GM10248 (cell line): ENCODE results near the gene C10orf95.
A peak's percentile ranks its signal among the peaks of the same experiment; 100 is the strongest.

Source experiments
- CTCF ChIA-PET: fragments of 300-600 bp; sonication (Branson Sonifier 250); formaldehyde crosslinking; extraction: SDS; loops from one replicate; lab custom pipeline; 2021; ENCODE audit warnings: antibody characterized with exemption; lab: Yijun Ruan, JAX
- POLR2A ChIA-PET: fragments of 350-650 bp; sonication (Branson Sonifier 250); formaldehyde crosslinking; extraction: SDS; loops from one replicate; lab custom pipeline; 2020; ENCODE audit warnings: antibody characterized with exemption; lab: Yijun Ruan, JAX
- DNase-seq: peaks from one replicate; pipeline ENCODE4 v3.0.0; 2012; ENCODE audit errors: extremely low spot score
- TF ChIP-seq, protein P1 (sequence below): IDR thresholded peaks from 2 replicates; pipeline ENCODE4 v1.5.1; 2012; ENCODE audit warnings: mild to moderate bottlenecking, low read depth; ENCODE audit errors: extremely low read depth, missing control alignments, control extremely low read depth

Gene C10orf95

DNA sequence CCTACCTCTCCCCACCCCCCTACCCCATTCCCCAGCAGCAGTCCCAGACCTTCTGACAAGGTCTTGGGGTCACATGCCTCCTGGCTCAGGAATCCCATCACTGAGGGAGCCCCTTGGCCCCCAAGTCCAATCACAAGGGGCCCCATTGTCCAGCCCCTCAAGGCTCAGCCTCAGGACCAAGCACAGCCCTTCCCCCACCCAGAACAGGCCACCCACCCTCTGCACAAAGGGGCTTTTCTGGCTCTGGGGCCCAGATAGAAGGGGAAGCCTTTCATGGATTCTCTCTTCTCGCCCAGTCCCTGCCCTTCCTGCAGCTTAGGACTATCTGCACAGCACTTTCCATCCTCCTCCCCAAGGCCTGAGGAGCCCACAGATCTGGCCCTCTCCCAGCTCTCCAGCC is 25.9 kb downstream of the C10orf95 start:
- TF ChIP-seq, protein P1, sequence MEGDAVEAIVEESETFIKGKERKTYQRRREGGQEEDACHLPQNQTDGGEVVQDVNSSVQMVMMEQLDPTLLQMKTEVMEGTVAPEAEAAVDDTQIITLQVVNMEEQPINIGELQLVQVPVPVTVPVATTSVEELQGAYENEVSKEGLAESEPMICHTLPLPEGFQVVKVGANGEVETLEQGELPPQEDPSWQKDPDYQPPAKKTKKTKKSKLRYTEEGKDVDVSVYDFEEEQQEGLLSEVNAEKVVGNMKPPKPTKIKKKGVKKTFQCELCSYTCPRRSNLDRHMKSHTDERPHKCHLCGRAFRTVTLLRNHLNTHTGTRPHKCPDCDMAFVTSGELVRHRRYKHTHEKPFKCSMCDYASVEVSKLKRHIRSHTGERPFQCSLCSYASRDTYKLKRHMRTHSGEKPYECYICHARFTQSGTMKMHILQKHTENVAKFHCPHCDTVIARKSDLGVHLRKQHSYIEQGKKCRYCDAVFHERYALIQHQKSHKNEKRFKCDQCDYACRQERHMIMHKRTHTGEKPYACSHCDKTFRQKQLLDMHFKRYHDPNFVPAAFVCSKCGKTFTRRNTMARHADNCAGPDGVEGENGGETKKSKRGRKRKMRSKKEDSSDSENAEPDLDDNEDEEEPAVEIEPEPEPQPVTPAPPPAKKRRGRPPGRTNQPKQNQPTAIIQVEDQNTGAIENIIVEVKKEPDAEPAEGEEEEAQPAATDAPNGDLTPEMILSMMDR: no peak
- DNase-seq: no peak
- CTCF ChIA-PET: interaction anchor here (0.7 to 10.0 kb wide), 7 partner anchors 8 to 256 kb away, joined by 3 to 140 read pairs (median 65); partner anchors contain the start of genes CUEDC2 and NFKB2
- POLR2A ChIA-PET: no interaction called here

DNA sequence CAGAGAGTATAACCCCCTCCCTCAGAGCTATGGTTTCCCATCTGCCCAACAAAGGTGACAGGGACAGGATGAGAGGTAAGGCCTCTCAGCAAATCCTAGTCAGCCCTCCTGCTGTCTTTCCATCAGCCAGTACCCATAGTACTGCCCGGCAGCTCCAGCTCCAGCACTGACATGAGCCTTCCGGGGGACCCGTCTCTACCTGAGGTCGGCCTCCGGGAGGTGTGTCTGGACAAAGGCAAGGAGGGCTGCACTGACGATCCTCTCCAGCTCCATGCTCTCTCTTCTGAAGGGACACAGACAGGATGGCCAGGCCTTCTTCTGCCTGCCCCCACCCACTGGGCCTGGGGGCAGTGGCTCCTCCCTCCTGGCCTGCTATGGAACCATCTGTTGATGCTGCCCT is 26.4 kb downstream of the C10orf95 start:
- TF ChIP-seq, protein P1: no peak
- CTCF ChIA-PET: interaction anchor here (1.3 to 10.0 kb wide), 8 partner anchors 9 to 194 kb away, joined by 3 to 140 read pairs (median 46); partner anchors contain the start of genes C10orf95, CUEDC2 and NFKB2
- POLR2A ChIA-PET: no interaction called here
- DNase-seq: no peak

DNA sequence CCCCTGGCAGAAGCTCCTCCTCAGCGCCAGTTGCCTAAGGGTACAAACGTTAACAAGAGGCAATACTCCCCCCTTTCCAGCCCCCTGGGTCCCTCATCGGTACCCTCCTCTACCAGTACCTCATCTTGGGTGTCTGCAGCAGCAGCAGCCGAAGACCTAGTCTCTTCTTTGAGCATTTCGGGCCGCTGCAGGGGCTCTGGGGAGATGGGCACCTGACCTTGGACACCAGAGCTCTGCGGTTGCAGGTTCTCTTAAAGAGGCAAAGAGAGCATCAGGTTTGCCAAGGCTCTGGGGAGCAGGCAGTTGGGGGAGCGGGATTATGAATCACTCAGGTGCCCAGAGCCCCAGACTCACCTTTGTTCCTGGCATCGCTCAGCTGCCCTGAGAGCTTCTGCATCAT is 27.2 kb downstream of the C10orf95 start:
- no peak for DNase-seq
- CTCF ChIA-PET: interaction anchor here (0.8 to 10.0 kb wide), 13 partner anchors 9 to 254 kb away, joined by 3 to 140 read pairs (median 24); partner anchors contain the start of genes C10orf95, CUEDC2, NFKB2 and PITX3
- POLR2A ChIA-PET: interaction anchor here (0.7 kb wide), 1 partner anchor 30 kb away, joined by 3 read pairs; no protein-coding TSS in a partner anchor
- TF ChIP-seq, protein P1: no peak

DNA sequence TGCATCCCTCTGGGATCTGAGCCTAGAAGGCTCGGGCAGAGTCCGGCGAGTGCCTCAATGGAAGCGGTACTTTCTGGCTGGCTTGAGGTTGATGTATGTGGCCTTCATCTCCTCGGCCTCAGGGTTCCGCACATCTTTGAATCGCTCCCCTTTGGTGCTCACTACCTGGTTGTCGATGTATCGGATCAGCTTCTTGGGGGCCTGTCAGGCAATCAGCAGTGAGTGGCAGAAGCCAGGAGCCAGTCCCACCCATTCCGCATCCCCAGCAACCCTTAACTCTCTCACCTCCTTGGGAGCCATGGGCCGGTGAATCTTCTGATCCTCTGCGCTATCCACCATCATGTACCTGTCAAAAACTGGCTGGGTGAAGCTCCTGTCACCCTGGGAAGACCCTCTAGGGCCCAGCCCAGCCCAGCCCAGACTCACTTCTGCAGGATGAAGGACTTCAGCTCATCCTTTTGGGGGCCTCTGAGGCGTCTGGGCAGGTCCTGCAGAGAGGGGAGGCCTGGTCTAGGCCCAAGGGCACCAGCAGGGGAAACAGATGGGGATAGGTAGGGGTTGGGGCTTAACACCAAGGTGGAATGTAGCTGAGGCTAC is 27.9 kb downstream of the C10orf95 start:
- CTCF ChIA-PET: interaction anchor here (0.7 to 10.0 kb wide), 30 partner anchors 10 to 254 kb away, joined by 3 to 140 read pairs (median 5); partner anchors contain the start of genes ACTR1A, C10orf95, CUEDC2 and ELOVL3
- TF ChIP-seq, protein P1: no peak
- DNase-seq: no peak
- POLR2A ChIA-PET: no interaction called here

DNA sequence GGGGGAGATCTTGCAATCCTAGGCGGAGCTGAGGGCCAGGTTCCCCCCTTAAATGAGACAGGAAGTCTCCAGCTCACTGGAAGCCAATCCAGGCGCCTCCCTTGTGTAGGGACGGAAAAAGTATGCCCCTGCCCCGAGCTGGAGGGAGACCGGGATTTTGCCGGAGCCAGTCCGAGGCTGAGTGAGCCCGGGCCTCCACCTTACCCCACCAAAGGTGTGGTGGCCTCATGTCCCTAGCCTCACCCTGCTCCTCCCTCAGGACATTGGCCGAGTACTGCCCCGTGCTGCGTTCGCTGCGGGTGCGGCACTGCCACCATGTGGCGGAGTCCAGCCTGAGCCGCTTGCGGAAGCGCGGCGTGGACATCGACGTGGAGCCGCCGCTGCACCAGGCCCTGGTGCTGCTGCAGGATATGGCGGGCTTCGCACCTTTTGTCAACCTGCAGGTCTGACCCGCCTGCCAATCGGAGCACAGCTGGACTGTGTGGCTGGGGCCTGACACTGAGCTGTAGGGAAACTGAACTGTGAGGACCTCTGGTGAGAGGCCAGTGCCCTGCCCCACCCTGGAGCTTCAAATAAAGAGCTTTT is 28.7 kb downstream of the C10orf95 start:
- peak; percentile 65 for DNase-seq
- CTCF ChIA-PET: interaction anchor here (0.7 to 10.0 kb wide), 35 partner anchors 11 to 266 kb away, joined by 3 to 140 read pairs (median 5); partner anchors contain the start of genes ACTR1A, C10orf95, CUEDC2 and ELOVL3
- TF ChIP-seq, protein P1: peak; percentile 96
- POLR2A ChIA-PET: no interaction called here

DNA sequence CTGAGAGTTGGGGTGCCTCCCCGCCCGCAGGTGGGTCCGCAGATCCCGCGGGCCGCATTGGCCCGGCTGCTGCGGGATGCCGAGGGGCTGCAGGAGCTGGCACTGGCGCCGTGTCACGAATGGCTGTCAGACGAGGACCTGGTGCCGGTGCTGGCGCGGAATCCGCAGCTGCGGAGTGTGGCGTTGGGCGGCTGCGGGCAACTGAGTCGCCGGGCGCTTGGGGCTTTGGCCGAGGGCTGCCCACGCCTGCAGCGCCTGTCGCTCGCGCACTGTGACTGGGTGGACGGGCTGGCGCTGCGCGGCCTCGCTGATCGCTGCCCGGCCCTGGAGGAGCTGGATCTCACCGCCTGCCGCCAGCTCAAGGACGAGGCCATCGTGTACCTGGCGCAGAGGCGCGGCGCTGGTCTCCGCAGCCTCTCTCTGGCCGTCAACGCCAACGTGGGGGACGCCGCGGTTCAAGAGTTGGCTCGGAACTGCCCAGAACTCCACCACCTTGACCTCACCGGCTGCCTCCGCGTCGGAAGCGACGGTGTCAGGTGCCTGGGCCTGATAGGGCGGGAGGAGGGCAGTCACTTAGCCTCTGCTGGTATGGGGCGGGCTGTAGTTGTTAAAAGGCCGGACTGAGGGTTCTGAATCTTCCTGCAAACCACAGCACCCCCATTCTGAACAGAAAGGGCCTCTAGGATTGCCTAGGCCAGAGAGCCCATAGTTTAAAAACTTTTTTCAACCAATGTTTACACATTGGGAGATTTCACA is 29.4 kb downstream of the C10orf95 start:
- ChIA-PET POLR2A (interaction anchor here (1.0 to 1.3 kb wide), 2 partner anchors 10 to 27 kb away, joined by 4 read pairs; partner anchors contain the start of genes CUEDC2 and NFKB2), CTCF (interaction anchor here (0.7 to 10.0 kb wide), 31 partner anchors 10 to 265 kb away, joined by 3 to 140 read pairs (median 5); partner anchors contain the start of genes ACTR1A, C10orf95, CUEDC2 and ELOVL3)
- TF ChIP-seq, protein P1: no peak
- no peak for DNase-seq
